CD14-positive monocyte (primary cell): Measurements from ENCODE around the gene CASTOR1. TPM values are rescaled to one million over a fixed set of nuclear protein-coding genes. Genes with fewer than 3 reads are reported as not detected.

Experiments
- DNase-seq, 3 donors: peaks; one replicate each; pipeline ENCODE4 v3.0.0-alpha.2; 2011 to 2022
- H2AFZ ChIP-seq: 2 replicates; pipeline ENCODE4 v1.6.0; 2012; ENCODE audit warnings: mild to moderate bottlenecking, low read depth, low read length, inconsistent platforms; ENCODE audit not compliant: insufficient read depth, poor library complexity, severe bottlenecking
- H3K27ac ChIP-seq, 2 donors: 1 replicate in 1 of 2; 2 replicates in 1 of 2; pipeline ENCODE4 v1.5.1; 2012 to 2013; ENCODE audit warnings: low read length in 2 of 2, control low read depth in 1 of 2, inconsistent platforms in 1 of 2, low read depth in 1 of 2, mild to moderate bottlenecking in 1 of 2
- H3K27me3 ChIP-seq, 2 donors: one replicate each; pipeline versions ENCODE4 v1.6.0 to v1.6.1; 2011 to 2013; ENCODE audit warnings: low read length in 2 of 2; ENCODE audit not compliant: control insufficient read depth in 2 of 2, insufficient read depth in 2 of 2
- H3K36me3 ChIP-seq, 2 donors: replicated peaks in 1 of 2; 1 replicate in 1 of 2; 2 replicates in 1 of 2; pipeline versions ENCODE4 v1.5.1 to v1.6.1; 2012 to 2013; ENCODE audit warnings: low read length in 2 of 2, control low read depth in 1 of 2, inconsistent platforms in 1 of 2, mild to moderate bottlenecking in 1 of 2; ENCODE audit not compliant: insufficient read depth in 2 of 2, control insufficient read depth in 1 of 2
- H3K4me1 ChIP-seq, 2 donors: 1 replicate in 1 of 2; 2 replicates in 1 of 2; pipeline versions ENCODE4 v1.5.1 to v1.6.1; 2012 to 2013; ENCODE audit warnings: low read length in 2 of 2, control low read depth in 1 of 2, inconsistent platforms in 1 of 2, mild to moderate bottlenecking in 1 of 2, moderate library complexity in 1 of 2; ENCODE audit not compliant: insufficient read depth in 2 of 2, control insufficient read depth in 1 of 2
- H3K4me2 ChIP-seq: replicated peaks from 2 replicates; pipeline ENCODE3; 2012; ENCODE audit warnings: low read length, moderate library complexity, mild to moderate bottlenecking; ENCODE audit not compliant: poor library complexity, severe bottlenecking; ENCODE audit errors: extremely low read depth
- H3K4me3 ChIP-seq, 3 experiments: fragments of 200-600 bp in 1 of 3; sonication (generic) in 1 of 3; replicated peaks in 1 of 3; 1 replicate in 2 of 3; 2 replicates in 1 of 3; pipeline ENCODE4 v1.5.1; 2011 to 2013; ENCODE audit warnings: low read length in 3 of 3, mild to moderate bottlenecking in 3 of 3, control low read depth in 2 of 3, low read depth in 2 of 3, inconsistent platforms in 1 of 3, moderate library complexity in 1 of 3
- H3K79me2 ChIP-seq: 2 replicates; pipeline ENCODE4 v1.6.0; 2012; ENCODE audit warnings: mild to moderate bottlenecking, control low read depth, inconsistent platforms, low read length, moderate library complexity; ENCODE audit not compliant: insufficient read depth
- H3K9ac ChIP-seq: 2 replicates; pipeline ENCODE4 v1.6.0; 2017; ENCODE audit warnings: low read length, mild to moderate bottlenecking; ENCODE audit not compliant: insufficient read depth, poor library complexity, severe bottlenecking
- H3K9me3 ChIP-seq, 2 donors: replicated peaks in 1 of 2; 1 replicate in 1 of 2; 2 replicates in 1 of 2; pipeline versions ENCODE4 v1.5.1 to v1.6.1; 2012 to 2013; ENCODE audit warnings: low read length in 2 of 2, control low read depth in 1 of 2; ENCODE audit not compliant: control insufficient read depth in 1 of 2, insufficient read depth in 1 of 2
- H4K20me1 ChIP-seq: 2 replicates; pipeline ENCODE4 v1.6.0; 2012; ENCODE audit warnings: mild to moderate bottlenecking, low read length, control low read depth, moderate library complexity; ENCODE audit not compliant: insufficient read depth
- H3K27ac Mint-ChIP-seq, 7 donors: one replicate each; pipeline ENCODE4 v1.8.0; 2020; ENCODE audit warnings: mild to moderate bottlenecking in 7 of 7, mixed read lengths in 7 of 7, moderate library complexity in 6 of 7, inconsistent platforms in 2 of 7
- H3K27me3 Mint-ChIP-seq, 3 donors: one replicate each; pipeline ENCODE4 v1.8.0; 2021 to 2022; ENCODE audit warnings: low read depth in 3 of 3, mild to moderate bottlenecking in 3 of 3, mixed read lengths in 3 of 3, moderate library complexity in 3 of 3, inconsistent platforms in 1 of 3
- H3K36me3 Mint-ChIP-seq, 2 donors: one replicate each; pipeline ENCODE4 v1.8.0; 2020; ENCODE audit warnings: mixed read lengths in 2 of 2, inconsistent platforms in 1 of 2, mild to moderate bottlenecking in 1 of 2
- H3K4me1 Mint-ChIP-seq: one replicate; pipeline ENCODE4 v1.8.0; 2020; ENCODE audit warnings: mild to moderate bottlenecking, mixed read lengths
- H3K4me3 Mint-ChIP-seq, 2 donors: one replicate each; pipeline ENCODE4 v1.8.0; 2020; ENCODE audit warnings: mild to moderate bottlenecking in 2 of 2, mixed read lengths in 2 of 2, moderate library complexity in 1 of 2
- H3K9me3 Mint-ChIP-seq, 7 donors: one replicate each; pipeline ENCODE4 v1.8.0; 2020 to 2022; ENCODE audit warnings: mixed read lengths in 7 of 7, mild to moderate bottlenecking in 6 of 7, moderate library complexity in 6 of 7, inconsistent platforms in 2 of 7
- WGBS: methylation state at CpG from one replicate; pipeline ENCODE4 v1.1.5; 2013; ENCODE audit warnings: missing lambda C conversion rate; ENCODE audit not compliant: insufficient coverage; 5-methylcytosine and 5-hydroxymethylcytosine counted together
- intact Hi-C, 2 donors: fragments of 100-400 bp; cut with micrococcal nuclease; formaldehyde crosslinking; loops; one replicate each; pipeline versions ENCODE4 v1.15.0 to v1.15.1; 2023
- polyA plus RNA-seq, 3 donors: library from polyadenylated mRNA; depleted of rRNA in 1 of 3; unstranded in 2 of 3; stranded (reverse) in 1 of 3; fragments of 300-500 nt in 2 of 3; fragments of >200 nt in 1 of 3; fragmentation: Illumina TruSeq in 2 of 3; gene quantifications; 1 replicate in 2 of 3; 2 replicates in 1 of 3; pipeline ENCODE4 v1.2.3, GENCODE V29; 2012 to 2021
- TF ChIP-seq, protein P1 (sequence below): fragments of 200-600 bp; IDR thresholded peaks from one replicate; pipeline ENCODE4 v1.8.0; 2022; ENCODE audit warnings: antibody characterized with exemption, mild to moderate bottlenecking

Gene CASTOR1
- polyA plus RNA-seq, 3 donors = 6.4 to 15.5 (median 6.5) TPM

DNA sequence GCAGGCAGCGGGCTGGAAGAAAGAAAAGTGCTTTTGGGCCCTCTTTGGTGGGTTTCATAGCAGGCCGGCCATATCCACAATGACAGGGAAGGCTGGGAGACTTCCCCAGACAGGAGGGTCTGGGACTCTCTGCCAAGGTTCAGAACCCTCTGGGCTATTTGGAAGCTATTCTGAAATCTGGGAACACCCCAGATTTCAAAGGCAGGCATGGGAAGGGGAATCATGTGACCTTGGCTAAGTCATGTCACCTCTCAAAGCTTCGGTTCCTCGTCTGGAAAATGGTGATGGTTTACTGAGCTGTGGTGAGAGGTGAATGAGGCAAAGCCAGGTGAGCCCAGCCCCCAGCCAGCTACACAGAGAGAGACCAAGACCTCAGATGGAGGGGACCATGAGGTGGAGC lies 4.6 kb downstream of the CASTOR1 start:
- Mint-ChIP-seq H3K4me1 (peaks cover 62% of the 10 kb centered on the region), H3K9me3 (peaks cover 0 to 4% (median 0%) of the 10 kb centered on the region in 7 donors), H3K4me3 (no peak overlapping the region), H3K27me3 (peaks cover 0 to 4% (median 2%) of the 10 kb centered on the region in 3 donors), H3K27ac (peak overlapping the region in 6 of 7 donors; percentile 50 to 87 (median 78)), H3K36me3 (peaks cover 4 to 9% of the 10 kb centered on the region in 2 donors)
- Histone ChIP-seq H4K20me1 (no peaks in the 10 kb centered on the region), H3K4me2 (no peak overlapping the region), H3K27me3 (no peaks in the 10 kb centered on the region), H3K4me3 (no peak overlapping the region), H3K79me2 (no peaks in the 10 kb centered on the region), H3K27ac (no peak overlapping the region), H3K4me1 (peaks cover 49 to 70% of the 10 kb centered on the region in 2 donors), H3K9me3 (no peaks in the 10 kb centered on the region), H3K36me3 (no peaks in the 10 kb centered on the region), H2AFZ (no peak overlapping the region), H3K9ac (no peak overlapping the region)
- WGBS = 59% methylated on average over 4 of the region's 4 CpGs
- peak in 2 of 3 donors; percentile 51 to 87 for DNase-seq
- TF ChIP-seq, protein P1, sequence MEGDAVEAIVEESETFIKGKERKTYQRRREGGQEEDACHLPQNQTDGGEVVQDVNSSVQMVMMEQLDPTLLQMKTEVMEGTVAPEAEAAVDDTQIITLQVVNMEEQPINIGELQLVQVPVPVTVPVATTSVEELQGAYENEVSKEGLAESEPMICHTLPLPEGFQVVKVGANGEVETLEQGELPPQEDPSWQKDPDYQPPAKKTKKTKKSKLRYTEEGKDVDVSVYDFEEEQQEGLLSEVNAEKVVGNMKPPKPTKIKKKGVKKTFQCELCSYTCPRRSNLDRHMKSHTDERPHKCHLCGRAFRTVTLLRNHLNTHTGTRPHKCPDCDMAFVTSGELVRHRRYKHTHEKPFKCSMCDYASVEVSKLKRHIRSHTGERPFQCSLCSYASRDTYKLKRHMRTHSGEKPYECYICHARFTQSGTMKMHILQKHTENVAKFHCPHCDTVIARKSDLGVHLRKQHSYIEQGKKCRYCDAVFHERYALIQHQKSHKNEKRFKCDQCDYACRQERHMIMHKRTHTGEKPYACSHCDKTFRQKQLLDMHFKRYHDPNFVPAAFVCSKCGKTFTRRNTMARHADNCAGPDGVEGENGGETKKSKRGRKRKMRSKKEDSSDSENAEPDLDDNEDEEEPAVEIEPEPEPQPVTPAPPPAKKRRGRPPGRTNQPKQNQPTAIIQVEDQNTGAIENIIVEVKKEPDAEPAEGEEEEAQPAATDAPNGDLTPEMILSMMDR = no peak
- intact Hi-C loops = loop anchor here (5.0 to 10.0 kb wide), 3 partner anchors 43 to 180 kb away; partner anchors contain the start of gene TBC1D10A (in 1 of the 2)

DNA sequence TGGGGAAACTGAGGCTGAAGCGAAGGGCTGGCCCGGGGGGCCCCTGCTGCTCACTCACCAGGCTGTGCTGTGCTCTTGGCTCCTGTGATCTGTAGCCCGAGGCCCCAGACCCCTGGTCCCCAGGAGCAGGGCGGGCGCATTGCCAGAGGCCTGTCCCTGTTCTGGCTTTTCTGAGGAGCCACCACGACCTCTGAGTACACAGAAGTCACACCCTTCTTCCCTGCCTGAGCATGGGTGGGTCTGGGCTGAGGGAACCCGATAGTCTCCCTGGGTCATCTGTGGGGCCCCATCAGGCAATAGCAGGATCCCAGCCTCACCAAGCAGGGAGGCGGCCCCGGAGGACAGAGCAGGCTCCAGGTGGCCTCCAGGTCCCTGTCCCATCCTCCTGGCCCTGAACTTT lies 5.1 kb downstream of the CASTOR1 start:
- Histone ChIP-seq H3K4me3 (no peak overlapping the region), H3K4me2 (no peak overlapping the region), H3K4me1 (peaks cover 54 to 70% of the 10 kb centered on the region in 2 donors), H3K9ac (no peak overlapping the region), H3K79me2 (no peaks in the 10 kb centered on the region), H3K27ac (no peak overlapping the region), H3K27me3 (no peaks in the 10 kb centered on the region), H4K20me1 (no peaks in the 10 kb centered on the region), H2AFZ (no peak overlapping the region), H3K36me3 (no peaks in the 10 kb centered on the region), H3K9me3 (no peaks in the 10 kb centered on the region)
- H3K27ac Mint-ChIP-seq = peak overlapping the region in 4 of 7 donors; percentile 35 to 78 (median 53)
- H3K4me3 Mint-ChIP-seq = no peak overlapping the region
- H3K36me3 Mint-ChIP-seq = peaks cover 4 to 9% of the 10 kb centered on the region in 2 donors
- intact Hi-C loops = loop anchor here in 1 of 2 donors (10.0 kb wide), 1 partner anchor 179 kb away; no protein-coding TSS in a partner anchor
- WGBS = 83% methylated on average over 6 of the region's 9 CpGs
- peaks cover 67% of the 10 kb centered on the region for H3K4me1 Mint-ChIP-seq
- TF ChIP-seq, protein P1 = no peak
- peaks cover 0 to 4% (median 2%) of the 10 kb centered on the region in 3 donors for H3K27me3 Mint-ChIP-seq
- DNase-seq = no peak
- peaks cover 0 to 4% (median 0%) of the 10 kb centered on the region in 7 donors for H3K9me3 Mint-ChIP-seq
